HepG2 (cell line): ENCODE measurements around the gene TH. TPM values are rescaled to one million over a fixed set of nuclear protein-coding genes. Genes with fewer than 3 reads are reported as not detected.

Source experiments
- ATAC-seq: fragments of 200-7000 bp; cut with Tn5 transposase; 3 replicates; pipeline ENCODE4 v1.9.1; 2020; ENCODE audit warnings: mild to moderate bottlenecking, moderate library complexity
- BruUV-seq: library from RNA; stranded (reverse); fragments of 400-500 nt; replicated peaks from 2 replicates; lab custom pipeline; 2021; lab: Mats Ljungman, UMichigan
- CTCF ChIA-PET: fragments of 300-600 bp; formaldehyde crosslinking; extraction: SDS; loops from one replicate; lab custom pipeline; 2021; ENCODE audit warnings: low total read pairs, inconsistent platforms, low intra/inter-chr PET ratio; lab: Yijun Ruan, JAX
- POLR2A ChIA-PET: fragments of 350-600 bp; sonication (Branson Sonifier 250); formaldehyde crosslinking; loops from one replicate; lab custom pipeline; 2020; ENCODE audit warnings: antibody characterized with exemption, inconsistent platforms; lab: Yijun Ruan, JAX
- DNase-seq: peaks from one replicate; pipeline ENCODE4 v3.0.0-alpha.2; 2015; ENCODE audit warnings: low spot score
- FAIRE-seq: peaks from 3 replicates; lab custom pipeline; 2011; peaks lifted over from hg19 to GRCh38; lab: Jason Lieb, UNC
- H2AFZ ChIP-seq: one replicate; pipeline ENCODE4 v1.6.1; 2011; ENCODE audit warnings: low read length, inconsistent platforms
- H3K27ac ChIP-seq: fragments of 300-600 bp; 3 replicates; pipeline ENCODE4 v1.8.0; 2011; ENCODE audit warnings: mixed run types, mild to moderate bottlenecking, mixed read lengths, low read length, inconsistent platforms; ENCODE audit not compliant: insufficient read depth; ENCODE audit errors: extremely low read length
- H3K27me3 ChIP-seq, 2 experiments: fragments of 200-600 bp in 1 of 2; 2 replicates in 1 of 2; 3 replicates in 1 of 2; pipeline versions ENCODE4 v1.6.0 to v1.8.0; 2011; ENCODE audit warnings: low read length in 2 of 2, mild to moderate bottlenecking in 2 of 2, moderate library complexity in 2 of 2, inconsistent platforms in 1 of 2; ENCODE audit not compliant: insufficient read depth in 2 of 2, control insufficient read depth in 1 of 2
- H3K36me3 ChIP-seq, 2 experiments: fragments of 200-600 bp in 1 of 2; replicated peaks in 1 of 2; 2 replicates in 1 of 2; 3 replicates in 1 of 2; pipeline versions ENCODE4 v1.5.1 to v1.8.0; 2011; ENCODE audit warnings: low read length in 2 of 2, inconsistent platforms in 1 of 2; ENCODE audit not compliant: insufficient read depth in 2 of 2, control insufficient read depth in 1 of 2
- H3K4me1 ChIP-seq: 2 replicates; pipeline ENCODE4 v1.5.1; 2012; ENCODE audit warnings: low read length, inconsistent platforms; ENCODE audit not compliant: insufficient read depth
- H3K4me2 ChIP-seq: 2 replicates; pipeline ENCODE4 v1.6.0; 2011; ENCODE audit warnings: low read depth, low read length, inconsistent platforms
- H3K4me3 ChIP-seq, 3 experiments: fragments of 200-600 bp in 1 of 3; sonication (generic), shearing (Covaris generic) in 1 of 3; replicated peaks in 1 of 3; 2 replicates each; pipeline ENCODE4 v1.5.1; 2011 to 2016; ENCODE audit warnings: low read length in 3 of 3, inconsistent platforms in 2 of 3, low read depth in 2 of 3, mild to moderate bottlenecking in 2 of 3, control low read depth in 1 of 3, mixed read lengths in 1 of 3; ENCODE audit not compliant: insufficient read depth in 1 of 3
- H3K79me2 ChIP-seq: one replicate; pipeline ENCODE4 v1.6.1; 2011; ENCODE audit warnings: low read length, inconsistent platforms; ENCODE audit not compliant: insufficient read depth
- H3K9ac ChIP-seq: 2 replicates; pipeline ENCODE4 v1.6.0; 2011; ENCODE audit warnings: mild to moderate bottlenecking, low read depth, low read length, inconsistent platforms; ENCODE audit not compliant: insufficient read depth
- H3K9me3 ChIP-seq: 2 replicates; pipeline ENCODE4 v1.5.1; 2012; ENCODE audit warnings: mild to moderate bottlenecking, low read length
- H4K20me1 ChIP-seq: 2 replicates; pipeline ENCODE4 v1.6.0; 2011; ENCODE audit warnings: inconsistent platforms, mild to moderate bottlenecking, low read length, moderate library complexity; ENCODE audit not compliant: insufficient read depth
- BCL6 ChIP-seq: IDR thresholded peaks from 2 replicates; pipeline ENCODE4 v1.6.1; 2016; ENCODE audit warnings: missing genetic modification reagents, missing compliant biosample characterization
- ELF3 ChIP-seq: IDR thresholded peaks from 2 replicates; pipeline ENCODE4 v1.6.1; 2016; ENCODE audit warnings: missing genetic modification reagents, missing compliant biosample characterization
- EZH2 ChIP-seq: conservative IDR thresholded peaks from 2 replicates; pipeline ENCODE4 v1.6.1; 2012; ENCODE audit warnings: mild to moderate bottlenecking, low read depth, low read length, moderate library complexity
- HMGXB4 ChIP-seq, 2 experiments: sonication (generic) in 1 of 2; formaldehyde crosslinking in 1 of 2; IDR thresholded peaks; 2 replicates each; pipeline versions ENCODE4 v1.4.0 to v1.6.1; 2018 to 2020; ENCODE audit warnings: missing genetic modification reagents in 2 of 2, borderline replicate concordance in 1 of 2, low read depth in 1 of 2, mild to moderate bottlenecking in 1 of 2, missing biosample characterization in 1 of 2
- IKZF5 ChIP-seq: IDR thresholded peaks from 2 replicates; pipeline ENCODE4 v1.6.1; 2018; ENCODE audit warnings: missing genetic modification reagents, mild to moderate bottlenecking, missing compliant biosample characterization
- KLF6 ChIP-seq: IDR thresholded peaks from 2 replicates; pipeline ENCODE4 v1.8.0; 2016; ENCODE audit warnings: missing biosample characterization, missing genetic modification reagents
- RAD21 ChIP-seq: fragments of 450-650 bp; formaldehyde crosslinking; IDR thresholded peaks from 2 replicates; pipeline ENCODE4 v1.5.0; 2020; ENCODE audit warnings: mild to moderate bottlenecking
- SETDB1 ChIP-seq: sonication (generic); formaldehyde crosslinking; IDR thresholded peaks from 2 replicates; pipeline ENCODE4 v1.5.1; 2020; ENCODE audit warnings: missing genetic modification reagents, mild to moderate bottlenecking, borderline replicate concordance
- ZBTB49 ChIP-seq: sonication (generic); formaldehyde crosslinking; IDR thresholded peaks from 2 replicates; pipeline ENCODE4 v1.4.0; 2020; ENCODE audit warnings: missing genetic modification reagents, borderline replicate concordance
- ZNF501 ChIP-seq: sonication (generic); formaldehyde crosslinking; IDR thresholded peaks from 2 replicates; pipeline ENCODE4 v1.5.1; 2020; ENCODE audit warnings: mild to moderate bottlenecking, moderate library complexity, missing genetic modification reagents
- ZNF589 ChIP-seq: sonication (generic); formaldehyde crosslinking; conservative IDR thresholded peaks from 2 replicates; pipeline ENCODE4 v1.8.0; 2022; ENCODE audit warnings: mild to moderate bottlenecking, moderate library complexity, missing genetic modification reagents
- ZNF605 ChIP-seq: sonication (generic); formaldehyde crosslinking; IDR thresholded peaks from 2 replicates; pipeline ENCODE4 v1.8.0; 2022; ENCODE audit warnings: mild to moderate bottlenecking, missing genetic modification reagents
- WGBS: methylation state at CpG from one replicate; pipeline ENCODE4 v1.1.6; 2017; ENCODE audit warnings: low lambda C conversion rate; 5-methylcytosine and 5-hydroxymethylcytosine counted together
- in situ Hi-C: cut with HindIII; loops from 2 replicates; pipeline ENCODE4 v1.10.0; 2017; ENCODE audit warnings: low pct_unique_long_range_greater_than_20kb; ENCODE audit not compliant: extremely low pct_ligation_motif_present
- intact Hi-C: fragments of 100-400 bp; cut with micrococcal nuclease; formaldehyde crosslinking; loops from one replicate; pipeline ENCODE4 v1.10.0; 2022; ENCODE audit not compliant: unreplicated experiment
- polyA plus RNA-seq, 8 experiments: library from polyadenylated mRNA; depleted of rRNA in 3 of 8; stranded (reverse) in 7 of 8; unstranded in 1 of 8; fragments of >200 nt; fragmentation: Illumina TruSeq in 4 of 8; extraction: Trizol in 4 of 8; gene quantifications; 2 replicates each; pipeline versions ENCODE4 v1.2.1 to v1.2.3, GENCODE V29; 2011 to 2016; ENCODE audit warnings: low read depth in 4 of 8, missing spikeins in 1 of 8, mixed read lengths in 1 of 8; ENCODE audit not compliant: insufficient read depth in 1 of 8
- total RNA-seq, 5 experiments: library from RNA; depleted of rRNA; stranded (reverse); fragments of >200 nt; fragmentation: Illumina TruSeq; extraction: Trizol; gene quantifications; 2 replicates each; pipeline ENCODE4 v1.2.3, GENCODE V29; 2016; ENCODE audit warnings: low read depth in 1 of 5
- TF ChIP-seq, protein P1 (sequence below): IDR thresholded peaks from 2 replicates; pipeline ENCODE4 v1.6.1; 2016; ENCODE audit warnings: mild to moderate bottlenecking

TH gene
- total and polyA plus RNA-seq, 2 of the 13 experiments (the other 11 are each of a cell fraction or from before 2014, with no cell fraction given) = 0.36 TPM; not detected in 1

- intact Hi-C loops (no loop called here), in situ Hi-C loops (no loop called here)
- no peaks in the 10 kb centered on the region for H4K20me1 ChIP-seq
- FAIRE-seq (no peak), DNase-seq (no peak), ATAC-seq (no peak)
- H3K4me3 ChIP-seq = peak overlapping the region; percentile 14 to 53 (median 40); a peak in 3 of 6 replicates
- H3K4me2 ChIP-seq = peak overlapping the region; percentile 61
- CTCF ChIA-PET = interaction anchor here (1.0 kb wide), 1 partner anchor 191 kb away, joined by 3 read pairs; no protein-coding TSS in a partner anchor
- H3K36me3 ChIP-seq = no peaks in the 10 kb centered on the region
- H3K79me2 ChIP-seq = no peaks in the 10 kb centered on the region
- 5% methylated on average over 51 of the region's 72 CpGs for WGBS
- H3K4me1 ChIP-seq = peaks cover 36% of the 10 kb centered on the region
- BruUV-seq = no TSS peak
- peaks cover 8 to 65% of the 10 kb centered on the region in 2 experiments for H3K27me3 ChIP-seq
- no peak overlapping the region for H3K27ac ChIP-seq
- no peak overlapping the region for H3K9ac ChIP-seq
- H2AFZ ChIP-seq = no peak overlapping the region
- POLR2A ChIA-PET = interaction anchor here (0.9 to 2.1 kb wide), 4 partner anchors 105 to 189 kb away, joined by 3 to 10 read pairs (median 6); no protein-coding TSS in a partner anchor
- no peaks in the 10 kb centered on the region for H3K9me3 ChIP-seq
- TF ChIP-seq HMGXB4 (CRISPR knock-in tag; IDR thresholded peaks at IDR 0.05; ENCODE audit: borderline replicate concordance in 1 of 2, low read depth in 1 of 2) = peak; percentile 19 to 29; a peak in 1 of 4 replicates
- 0 out of 2 replicates have a peak, but pooled peaks have one; percentile 86 for TF ChIP-seq EZH2
- peak; percentile 71; the same call in 1 of the 2 replicates for TF ChIP-seq ZNF501 (CRISPR knock-in tag)
- TF ChIP-seq SETDB1 (CRISPR knock-in tag) = no peak
- TF ChIP-seq ZNF589 (CRISPR knock-in tag) = no peak
- 0 out of 2 replicates have a peak, but pooled peaks have one; percentile 23 for TF ChIP-seq KLF6
- no peak for TF ChIP-seq ZNF605 (CRISPR knock-in tag)
- 0 out of 2 replicates have a peak, but pooled peaks have one; percentile 31 for TF ChIP-seq RAD21 (CRISPR knock-in tag)
- TF ChIP-seq, protein P1, sequence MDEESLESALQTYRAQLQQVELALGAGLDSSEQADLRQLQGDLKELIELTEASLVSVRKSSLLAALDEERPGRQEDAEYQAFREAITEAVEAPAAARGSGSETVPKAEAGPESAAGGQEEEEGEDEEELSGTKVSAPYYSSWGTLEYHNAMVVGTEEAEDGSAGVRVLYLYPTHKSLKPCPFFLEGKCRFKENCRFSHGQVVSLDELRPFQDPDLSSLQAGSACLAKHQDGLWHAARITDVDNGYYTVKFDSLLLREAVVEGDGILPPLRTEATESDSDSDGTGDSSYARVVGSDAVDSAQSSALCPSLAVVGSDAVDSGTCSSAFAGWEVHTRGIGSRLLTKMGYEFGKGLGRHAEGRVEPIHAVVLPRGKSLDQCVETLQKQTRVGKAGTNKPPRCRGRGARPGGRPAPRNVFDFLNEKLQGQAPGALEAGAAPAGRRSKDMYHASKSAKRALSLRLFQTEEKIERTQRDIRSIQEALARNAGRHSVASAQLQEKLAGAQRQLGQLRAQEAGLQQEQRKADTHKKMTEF (CRISPR knock-in tag) = peak; percentile 29; the same call in 1 of the 2 replicates
- TF ChIP-seq ZBTB49 (CRISPR knock-in tag) = no peak
- TF ChIP-seq BCL6 (CRISPR knock-in tag) = peak; percentile 76
- TF ChIP-seq IKZF5 (CRISPR knock-in tag) = 0 out of 2 replicates have a peak, but pooled peaks have one; percentile 11
- TF ChIP-seq ELF3 = 0 out of 2 replicates have a peak, but pooled peaks have one; percentile 36
Measured at GRCh38 chr11:2143799-2144543, 27.6 kb downstream of the TH start.
